Measurements from ENCODE around the gene TM9SF1. TPM values are rescaled to one million over a fixed set of nuclear protein-coding genes. Genes with fewer than 3 reads are reported as not detected.

Gene TM9SF1
- total and polyA plus RNA-seq, 10 of the 15 experiments (the other 5 are each of a cell fraction or from before 2014, with no cell fraction given), result 7.2 to 39.2 (median 17.6) TPM

- ATAC-seq (no peak), DNase-seq (ENCODE audit: low read depth, low spot score) (no peak), FAIRE-seq (no peak)
- H3K4me2 ChIP-seq (ENCODE audit: control insufficient read depth, insufficient read depth), result no peak overlapping the region
- 87% methylated on average over 12 of the region's 12 CpGs for WGBS (ENCODE audit: insufficient coverage, insufficient replicate concordance, low lambda C conversion rate, missing lambda C conversion rate)
- no peaks in the 10 kb centered on the region for H3K27me3 ChIP-seq (replicated peaks in 1 of 2; ENCODE audit: control insufficient read depth in 2 of 2, insufficient read depth in 2 of 2, low read length in 1 of 2)
- H3K9ac ChIP-seq (ENCODE audit: control insufficient read depth, insufficient read depth, low read length), result no peak overlapping the region
- intact Hi-C loops (cut with micrococcal nuclease; ENCODE audit: unreplicated experiment) (no loop called here), in situ Hi-C loops (cut with MboI) (no loop called here)
- H4K20me1 ChIP-seq (ENCODE audit: control insufficient read depth, insufficient read depth), result no peaks in the 10 kb centered on the region
- H3K27ac ChIP-seq (ENCODE audit: control insufficient read depth, insufficient read depth), result no peak overlapping the region
- H3K9me3 ChIP-seq (replicated peaks; ENCODE audit: control insufficient read depth, insufficient read depth, low read length), result no peaks in the 10 kb centered on the region
- no peak overlapping the region for H2AFZ ChIP-seq (ENCODE audit: control insufficient read depth, low read depth, low read length)
- ChIA-PET POLR2A (interaction anchor here (1.1 to 1.3 kb wide), 2 partner anchors 17 to 67 kb away, joined by 3 to 4 read pairs; partner anchors contain the start of gene IRF9), CTCF (interaction anchor here (1.1 kb wide), 1 partner anchor 16 kb away, joined by 3 read pairs; the partner anchor contains the start of gene IRF9), SMC1A (ENCODE audit: uncharacterized antibody, unreplicated experiment) (interaction anchor here (1.0 kb wide), 1 partner anchor 16 kb away, joined by 3 read pairs; the partner anchor contains the start of gene IRF9), RAD21 (ENCODE audit: unreplicated experiment) (no interaction called here)
- TF ChIP-seq POLR2AphosphoS5 (IDR thresholded peaks at IDR 0.05; ENCODE audit: low read length) (peak; percentile 14; the same call in 1 of the 2 replicates), TARDBP (IDR thresholded peaks at IDR 0.05; ENCODE audit: borderline replicate concordance) (no peak)
- H3K79me2 ChIP-seq (ENCODE audit: control insufficient read depth, insufficient read depth, low read length), result peaks cover 4% of the 10 kb centered on the region
- BruUV-seq (replicated peaks), result no TSS peak
- peaks cover 12 to 33% of the 10 kb centered on the region in 2 experiments; a peak in 3 of 4 replicates for H3K36me3 ChIP-seq (ENCODE audit: control insufficient read depth in 2 of 2, insufficient read depth in 2 of 2, low read length in 1 of 2)
- no peaks in the 10 kb centered on the region for H3K4me1 ChIP-seq (ENCODE audit: control insufficient read depth, insufficient read depth, low read length)
- H3K4me3 ChIP-seq, result no peak overlapping the region
Observed at GRCh38 chr14:24177041-24177825, 18.0 kb downstream of the TM9SF1 start.

GRCh38 chr14:24176599-24176998 lies 18.6 kb downstream of the TM9SF1 start:
- POLR2A ChIA-PET, result interaction anchor here (1.3 kb wide), 1 partner anchor 16 kb away, joined by 4 read pairs; the partner anchor contains the start of gene IRF9
- BruUV-seq (replicated peaks), result no TSS peak
- 88% methylated on average over 5 of the region's 5 CpGs for whole genome bisulfite sequencing (ENCODE audit: insufficient coverage, insufficient replicate concordance, low lambda C conversion rate, missing lambda C conversion rate)
- H4K20me1 ChIP-seq (ENCODE audit: control insufficient read depth, insufficient read depth), result no peaks in the 10 kb centered on the region
- no peaks in the 10 kb centered on the region for H3K9me3 ChIP-seq (replicated peaks; ENCODE audit: control insufficient read depth, insufficient read depth, low read length)
- ATAC-seq, result no peak
- no peaks in the 10 kb centered on the region for H3K4me1 ChIP-seq (ENCODE audit: control insufficient read depth, insufficient read depth, low read length)
- no peak overlapping the region for H3K4me3 ChIP-seq
- intact Hi-C loops (cut with micrococcal nuclease; ENCODE audit: unreplicated experiment), result no loop called here
- CTCF ChIA-PET, result no interaction called here
- SMC1A ChIA-PET (ENCODE audit: uncharacterized antibody, unreplicated experiment), result interaction anchor here (1.0 kb wide), 1 partner anchor 15 kb away, joined by 3 read pairs; the partner anchor contains the start of gene IRF9
- no peaks in the 10 kb centered on the region for H3K27me3 ChIP-seq (replicated peaks in 1 of 2; ENCODE audit: control insufficient read depth in 2 of 2, insufficient read depth in 2 of 2, low read length in 1 of 2)
- TF ChIP-seq CEBPB (IDR thresholded peaks at IDR 0.05; ENCODE audit: borderline replicate concordance in 1 of 2, low read depth in 2 of 2, low read length in 2 of 2) (no peak), PML (IDR thresholded peaks at IDR 0.05; ENCODE audit: low read length) (no peak), TCF7 (IDR thresholded peaks at IDR 0.05; ENCODE audit: borderline replicate concordance) (no peak), CREB1 (IDR thresholded peaks at IDR 0.05; ENCODE audit: low read depth) (no peak)
- no peak overlapping the region for H3K4me2 ChIP-seq (ENCODE audit: control insufficient read depth, insufficient read depth)
- H3K9ac ChIP-seq (ENCODE audit: control insufficient read depth, insufficient read depth, low read length), result no peak overlapping the region
- H3K79me2 ChIP-seq (ENCODE audit: control insufficient read depth, insufficient read depth, low read length), result peaks cover 6% of the 10 kb centered on the region
- no peak overlapping the region for H3K27ac ChIP-seq (ENCODE audit: control insufficient read depth, insufficient read depth)
- RAD21 ChIA-PET (ENCODE audit: unreplicated experiment), result no interaction called here
- no peak for FAIRE-seq
- no peak for DNase-seq (ENCODE audit: low read depth, low spot score)
- in situ Hi-C loops (cut with MboI), result no loop called here
- no peak overlapping the region for H2AFZ ChIP-seq (ENCODE audit: control insufficient read depth, low read depth, low read length)
- H3K36me3 ChIP-seq (ENCODE audit: control insufficient read depth in 2 of 2, insufficient read depth in 2 of 2, low read length in 1 of 2), result peaks cover 11 to 27% of the 10 kb centered on the region in 2 experiments; a peak in 3 of 4 replicates

Data from GM12878 (cell line).